HepG2 (cell line): ENCODE results near the gene SLC36A1. TPM values are rescaled to one million over a fixed set of nuclear protein-coding genes. Genes with fewer than 3 reads are reported as not detected.

Experiments
- ELF1 ChIP-seq: sonication (generic); formaldehyde crosslinking; IDR thresholded peaks from 2 replicates; pipeline ENCODE4 v1.4.0; 2020; ENCODE audit warnings: missing genetic modification reagents
- HNRNPH1 ChIP-seq: fragments of 200-400 bp; formaldehyde crosslinking; optimal IDR thresholded peaks from 2 replicates; pipeline ENCODE3; 2017; ENCODE audit warnings: mild to moderate bottlenecking, low read depth, low read length
- ISX ChIP-seq: sonication (generic); formaldehyde crosslinking; conservative IDR thresholded peaks from 2 replicates; pipeline ENCODE4 v1.5.0; 2020; ENCODE audit warnings: missing genetic modification reagents
- JDP2 ChIP-seq: sonication (generic); formaldehyde crosslinking; IDR thresholded peaks from 2 replicates; pipeline ENCODE4 v1.8.1; 2022; ENCODE audit warnings: missing genetic modification reagents, borderline replicate concordance
- MIER3 ChIP-seq: IDR thresholded peaks from 2 replicates; pipeline ENCODE4 v1.6.1; 2016; ENCODE audit warnings: missing compliant biosample characterization, borderline replicate concordance
- MNT ChIP-seq: fragments of 450-650 bp; IDR thresholded peaks from 2 replicates; pipeline ENCODE4 v1.6.1; 2016
- POGZ ChIP-seq: sonication (generic); formaldehyde crosslinking; IDR thresholded peaks from 2 replicates; pipeline ENCODE4 v1.4.0; 2020; ENCODE audit warnings: mild to moderate bottlenecking, missing genetic modification reagents
- PRDM15 ChIP-seq: sonication (generic); formaldehyde crosslinking; IDR thresholded peaks from 2 replicates; pipeline ENCODE4 v1.4.0; 2020; ENCODE audit warnings: missing genetic modification reagents
- RNF2 ChIP-seq: fragments of 450-650 bp; conservative IDR thresholded peaks from 2 replicates; pipeline ENCODE4 v1.6.1; 2016; ENCODE audit warnings: low read depth
- SAP130 ChIP-seq: IDR thresholded peaks from 2 replicates; pipeline ENCODE4 v1.6.1; 2016; ENCODE audit warnings: low read depth
- SKIL ChIP-seq: sonication (generic); formaldehyde crosslinking; IDR thresholded peaks from 2 replicates; pipeline ENCODE4 v1.8.0; 2022; ENCODE audit warnings: missing genetic modification reagents, mild to moderate bottlenecking, moderate library complexity, borderline replicate concordance
- ZBTB39 ChIP-seq: sonication (generic); formaldehyde crosslinking; IDR thresholded peaks from 2 replicates; pipeline ENCODE4 v1.5.0; 2020; ENCODE audit warnings: missing genetic modification reagents
- ZC3H4 ChIP-seq: sonication (generic); formaldehyde crosslinking; IDR thresholded peaks from 2 replicates; pipeline ENCODE4 v1.4.0; 2020; ENCODE audit warnings: missing genetic modification reagents, borderline replicate concordance
- ZFX ChIP-seq: sonication (generic); formaldehyde crosslinking; IDR thresholded peaks from 2 replicates; pipeline ENCODE4 v1.4.0; 2020; ENCODE audit warnings: mild to moderate bottlenecking, low read depth, missing genetic modification reagents, moderate library complexity
- ZKSCAN8 ChIP-seq: IDR thresholded peaks from 2 replicates; pipeline ENCODE4 v1.6.1; 2016; ENCODE audit warnings: borderline replicate concordance, missing genetic modification reagents, missing compliant biosample characterization
- ZNF24 ChIP-seq: fragments of 450-650 bp; IDR thresholded peaks from 2 replicates; pipeline ENCODE4 v1.6.1; 2017; ENCODE audit warnings: antibody characterized with exemption, mild to moderate bottlenecking
- ZNF260 ChIP-seq: sonication (generic); formaldehyde crosslinking; IDR thresholded peaks from 2 replicates; pipeline ENCODE4 v1.4.0; 2020; ENCODE audit warnings: missing genetic modification reagents, low read depth, mild to moderate bottlenecking, borderline replicate concordance
- ZNF263 ChIP-seq: sonication (generic); formaldehyde crosslinking; IDR thresholded peaks from 2 replicates; pipeline ENCODE4 v1.4.0; 2020; ENCODE audit warnings: missing genetic modification reagents
- ZNF501 ChIP-seq: sonication (generic); formaldehyde crosslinking; IDR thresholded peaks from 2 replicates; pipeline ENCODE4 v1.5.1; 2020; ENCODE audit warnings: mild to moderate bottlenecking, moderate library complexity, missing genetic modification reagents
- polyA plus RNA-seq, 8 experiments: library from polyadenylated mRNA; depleted of rRNA in 3 of 8; stranded (reverse) in 7 of 8; unstranded in 1 of 8; fragments of >200 nt; fragmentation: Illumina TruSeq in 4 of 8; extraction: Trizol in 4 of 8; gene quantifications; 2 replicates each; pipeline versions ENCODE4 v1.2.1 to v1.2.3, GENCODE V29; 2011 to 2016; ENCODE audit warnings: low read depth in 4 of 8, missing spikeins in 1 of 8, mixed read lengths in 1 of 8; ENCODE audit not compliant: insufficient read depth in 1 of 8
- total RNA-seq, 5 experiments: library from RNA; depleted of rRNA; stranded (reverse); fragments of >200 nt; fragmentation: Illumina TruSeq; extraction: Trizol; gene quantifications; 2 replicates each; pipeline ENCODE4 v1.2.3, GENCODE V29; 2016; ENCODE audit warnings: low read depth in 1 of 5

Gene SLC36A1
- total and polyA plus RNA-seq, 2 of the 13 experiments (the other 11 are each of a cell fraction or from before 2014, with no cell fraction given): 8.0 to 8.9 TPM

- TF ChIP-seq JDP2 (no peak), ZNF24 (no peak), SKIL (CRISPR knock-in tag) (no peak), RNF2 (no peak), ELF1 (CRISPR knock-in tag) (no peak), ISX (CRISPR knock-in tag) (no peak), HNRNPH1 (no peak), MNT (no peak), PRDM15 (CRISPR knock-in tag) (no peak), ZNF260 (no peak), POGZ (CRISPR knock-in tag) (peak; percentile 58; the same call in 1 of the 2 replicates), MIER3 (no peak), ZBTB39 (CRISPR knock-in tag) (no peak), SAP130 (CRISPR knock-in tag) (no peak; the same call in 1 of the 2 replicates), ZKSCAN8 (peak; percentile 96), ZC3H4 (CRISPR knock-in tag) (no peak), ZNF501 (no peak), ZFX (CRISPR knock-in tag) (no peak), ZNF263 (CRISPR knock-in tag) (no peak)
Observed at GRCh38 chr5:151451626-151452520, 4.5 kb downstream of the SLC36A1 start (continued).
